Esophagus muscularis mucosa (tissue), 4 donors: Measurements from ENCODE around the gene CCT7. TPM values are rescaled to one million over a fixed set of nuclear protein-coding genes. Genes with fewer than 3 reads are reported as not detected.

Experiments used
- DNase-seq: peaks from one replicate; pipeline ENCODE4 v3.0.0-alpha.2; 2017; ENCODE audit errors: extremely low spot score
- H3K27ac ChIP-seq, 4 donors: fragments of 200-600 bp; sonication (generic); replicated peaks in 1 of 4; 1 replicate in 3 of 4; 2 replicates in 1 of 4; pipeline ENCODE4 v1.5.1; 2016 to 2019; ENCODE audit warnings: mild to moderate bottlenecking in 1 of 4
- H3K27me3 ChIP-seq, 4 donors: fragments of 200-600 bp; sonication (generic); one replicate each; pipeline versions ENCODE4 v1.5.1 to v1.6.0; 2016 to 2019
- H3K36me3 ChIP-seq, 4 donors: fragments of 200-600 bp; sonication (generic); one replicate each; pipeline ENCODE4 v1.5.1; 2016 to 2019
- H3K4me1 ChIP-seq, 4 donors: fragments of 200-600 bp; sonication (generic); one replicate each; pipeline ENCODE4 v1.5.1; 2016 to 2019
- H3K4me3 ChIP-seq, 4 donors: fragments of 200-600 bp; sonication (generic); 1 replicate in 2 of 4; 2 replicates in 2 of 4; pipeline ENCODE4 v1.5.1; 2016 to 2019; ENCODE audit warnings: mild to moderate bottlenecking in 4 of 4, moderate library complexity in 1 of 4
- H3K9me3 ChIP-seq, 4 donors: fragments of 200-600 bp; sonication (generic); 1 replicate in 3 of 4; 2 replicates in 1 of 4; pipeline ENCODE4 v1.5.1; 2016 to 2019
- CTCF ChIP-seq, 3 experiments: fragments of 200-600 bp in 2 of 3; fragments of 450-650 bp in 1 of 3; sonication (generic) in 2 of 3; IDR thresholded peaks; one replicate each; pipeline ENCODE4 v1.5.1; 2017 to 2019; ENCODE audit warnings: antibody characterized with exemption in 3 of 3, mild to moderate bottlenecking in 2 of 3, moderate library complexity in 1 of 3
- EP300 ChIP-seq: sonication (generic); formaldehyde crosslinking; IDR thresholded peaks from one replicate; pipeline ENCODE4 v1.6.1; 2017; ENCODE audit warnings: antibody characterized with exemption
- POLR2A ChIP-seq: fragments of 450-650 bp; IDR thresholded peaks from one replicate; pipeline ENCODE4 v1.6.1; 2017; ENCODE audit warnings: antibody characterized with exemption, moderate library complexity, mild to moderate bottlenecking, low read depth
- POLR2AphosphoS5 ChIP-seq, 2 donors: sonication (generic); formaldehyde crosslinking; IDR thresholded peaks; one replicate each; pipeline ENCODE4 v1.6.1; 2017; ENCODE audit warnings: antibody characterized with exemption in 2 of 2
- WGBS: methylation state at CpG from one replicate; pipeline ENCODE4 v1.1.5; 2018; 5-methylcytosine and 5-hydroxymethylcytosine counted together
- intact Hi-C: fragments of 100-400 bp; cut with DNase I; formaldehyde crosslinking; loops from one replicate; pipeline ENCODE4 v1.15.1; 2023
- total RNA-seq, 4 donors: library from RNA; depleted of rRNA; stranded (reverse); fragments of >200 nt; gene quantifications; one replicate each; pipeline versions ENCODE4 v1.1.0 to v1.2.1, GENCODE V29; 2016

CCT7 gene
- total RNA-seq, 4 donors from 2014 or later: 193 to 244 (median 222) TPM

DNA sequence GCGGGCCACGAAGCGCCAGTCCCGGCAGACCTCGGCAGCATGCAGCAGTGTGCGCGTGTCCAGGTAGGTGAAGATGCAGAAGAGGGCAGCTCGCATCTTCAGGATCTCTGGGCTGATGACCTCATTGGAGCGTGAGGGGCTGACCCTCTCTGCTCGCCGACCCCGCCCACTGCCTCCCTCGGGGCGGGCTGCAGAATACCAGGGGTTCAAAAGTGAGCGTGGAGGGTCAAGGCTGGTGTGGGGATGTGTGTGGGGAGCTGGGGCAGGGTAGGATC, 30.2 kb downstream of the CCT7 start:
- Histone ChIP-seq H3K27ac (no peak overlapping the region), H3K27me3 (peaks cover 4 to 44% (median 18%) of the 10 kb centered on the region in 4 donors), H3K4me1 (peaks cover 7 to 13% (median 9%) of the 10 kb centered on the region in 4 donors), H3K4me3 (no peak overlapping the region), H3K9me3 (no peaks in the 10 kb centered on the region), H3K36me3 (peaks cover 0 to 3% (median 0%) of the 10 kb centered on the region in 4 donors)
- DNase-seq: no peak
- intact Hi-C loops: loop anchor here (10.0 kb wide), 1 partner anchor 121 kb away; the partner anchor contains the start of gene ALMS1
- no CpG with 5 or more reads among the region's 15 CpGs for WGBS
- no peak for TF ChIP-seq CTCF (IDR thresholded peaks at IDR 0.05)
- TF ChIP-seq EP300: no peak
- no peak for TF ChIP-seq POLR2A
- no peak for TF ChIP-seq POLR2AphosphoS5 (IDR thresholded peaks at IDR 0.05)

GRCh38 chr2:73264783-73265182, 30.7 kb downstream of the CCT7 start:
- peaks cover 4 to 50% (median 19%) of the 10 kb centered on the region in 4 donors for H3K27me3 ChIP-seq
- peaks cover 0 to 3% (median 0%) of the 10 kb centered on the region in 4 donors for H3K36me3 ChIP-seq
- no peak overlapping the region for H3K4me3 ChIP-seq
- no peak overlapping the region for H3K27ac ChIP-seq
- no peak for DNase-seq
- H3K9me3 ChIP-seq: no peaks in the 10 kb centered on the region
- peaks cover 7 to 15% (median 14%) of the 10 kb centered on the region in 4 donors for H3K4me1 ChIP-seq
- 87% methylated on average over 4 of the region's 4 CpGs for WGBS
- TF ChIP-seq EP300 (no peak), POLR2AphosphoS5 (IDR thresholded peaks at IDR 0.05) (no peak), CTCF (IDR thresholded peaks at IDR 0.05) (no peak), POLR2A (no peak)
- intact Hi-C loops: loop anchor here (10.0 kb wide), 1 partner anchor 120 kb away; the partner anchor contains the start of gene ALMS1

GRCh38 chr2:73265298-73266060, 31.4 kb downstream of the CCT7 start:
- H3K36me3 ChIP-seq: peaks cover 0 to 3% (median 0%) of the 10 kb centered on the region in 4 donors
- peaks cover 7 to 14% (median 13%) of the 10 kb centered on the region in 4 donors for H3K4me1 ChIP-seq
- TF ChIP-seq POLR2A (no peak), EP300 (no peak), CTCF (IDR thresholded peaks at IDR 0.05) (no peak), POLR2AphosphoS5 (IDR thresholded peaks at IDR 0.05) (no peak)
- H3K27ac ChIP-seq: no peak overlapping the region
- H3K4me3 ChIP-seq: no peak overlapping the region
- 94% methylated on average over 15 of the region's 28 CpGs for WGBS
- no peaks in the 10 kb centered on the region for H3K9me3 ChIP-seq
- no peak for DNase-seq
- peaks cover 4 to 56% (median 20%) of the 10 kb centered on the region in 4 donors for H3K27me3 ChIP-seq
- intact Hi-C loops: loop anchor here (10.0 kb wide), 1 partner anchor 119 kb away; the partner anchor contains the start of gene ALMS1

DNA sequence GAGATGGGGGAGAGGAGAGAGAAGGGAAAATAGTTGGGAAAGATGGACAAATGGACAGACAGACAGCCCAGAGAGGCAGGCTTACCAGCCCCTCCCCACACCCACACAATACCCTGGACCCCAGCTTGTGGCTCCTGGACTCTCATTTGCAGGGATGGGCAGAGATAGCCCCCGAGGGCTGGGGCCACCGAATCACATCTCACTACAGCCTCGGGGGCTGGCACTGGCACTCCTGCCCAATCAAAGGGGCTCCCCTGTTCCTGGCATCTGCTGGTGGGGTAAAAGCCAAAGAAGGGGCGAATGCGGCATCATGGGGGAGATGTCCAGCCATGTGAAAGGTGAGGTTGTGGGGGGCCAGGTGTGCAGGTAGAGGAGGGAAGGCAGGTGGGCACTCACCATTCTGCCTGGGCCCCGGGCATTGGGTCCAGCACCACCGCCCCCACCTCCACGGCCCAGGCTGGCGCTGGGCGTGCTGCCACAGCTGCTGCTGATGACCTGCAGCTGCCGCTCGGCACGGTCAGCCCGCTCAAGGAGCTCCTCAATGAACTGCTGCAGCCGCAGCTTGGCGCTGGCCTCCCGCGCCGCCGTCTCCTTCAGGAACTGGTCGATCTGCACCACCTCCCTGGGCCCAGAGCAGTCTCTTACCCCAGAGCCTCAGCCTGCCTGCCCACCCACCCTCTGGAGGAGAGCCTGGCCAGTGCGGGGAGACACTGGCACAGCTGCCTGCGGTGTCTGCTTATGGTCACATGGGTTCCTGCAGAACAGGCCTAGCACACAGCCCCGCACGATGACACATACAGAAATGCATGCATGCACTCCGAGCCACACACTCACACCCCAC, 32.2 kb downstream of the CCT7 start:
- Histone ChIP-seq H3K27ac (no peak overlapping the region), H3K36me3 (peaks cover 0 to 3% (median 0%) of the 10 kb centered on the region in 4 donors), H3K9me3 (no peaks in the 10 kb centered on the region), H3K4me3 (no peak overlapping the region), H3K4me1 (peaks cover 7 to 14% (median 13%) of the 10 kb centered on the region in 4 donors), H3K27me3 (peaks cover 4 to 65% (median 20%) of the 10 kb centered on the region in 4 donors)
- TF ChIP-seq CTCF (IDR thresholded peaks at IDR 0.05) (no peak), POLR2AphosphoS5 (IDR thresholded peaks at IDR 0.05) (no peak), EP300 (no peak), POLR2A (no peak)
- WGBS: 85% methylated on average over 22 of the region's 26 CpGs
- intact Hi-C loops: loop anchor here (10.0 kb wide), 1 partner anchor 119 kb away; the partner anchor contains the start of gene ALMS1
- no peak for DNase-seq
